PC-3 (cell line): ENCODE data around the gene ZFP1. TPM values are rescaled to one million over a fixed set of nuclear protein-coding genes. Genes with fewer than 3 reads are reported as not detected.

ENCODE experiments used
- ATAC-seq: fragments of 200-7000 bp; cut with Tn5 transposase; 2 replicates; pipeline ENCODE4 v1.9.1; 2020; ENCODE audit warnings: mild to moderate bottlenecking, moderate library complexity
- BruUV-seq: library from RNA; stranded (reverse); fragments of 400-500 nt; replicated peaks from 2 replicates; lab custom pipeline; 2021; lab: Mats Ljungman, UMichigan
- CTCF ChIA-PET: fragments of 300-600 bp; sonication (Branson Sonifier 250); formaldehyde crosslinking; loops from one replicate; lab custom pipeline; 2022; ENCODE audit warnings: antibody characterized with exemption; lab: Charles Lee
- POLR2A ChIA-PET: fragments of 300-600 bp; sonication (Branson Sonifier 250); formaldehyde crosslinking; loops from one replicate; lab custom pipeline; 2022; ENCODE audit warnings: antibody characterized with exemption; ENCODE audit not compliant: unreplicated experiment; lab: Charles Lee
- DNase-seq: peaks from one replicate; pipeline ENCODE4 v3.0.0-alpha.2; 2015
- H2AFZ ChIP-seq: fragments of 300-600 bp; sonication (generic); 2 replicates; pipeline ENCODE4 v1.6.0; 2016; ENCODE audit warnings: antibody characterized with exemption, low read length
- H3F3A ChIP-seq: fragments of 300-600 bp; sonication (generic); one replicate; pipeline ENCODE4 v1.6.0; 2017; ENCODE audit warnings: antibody characterized with exemption, low read length, control low read depth, mild to moderate bottlenecking; ENCODE audit not compliant: unreplicated experiment
- H3K27ac ChIP-seq: fragments of 300-600 bp; sonication (generic); 2 replicates; pipeline ENCODE4 v1.5.1; 2016; ENCODE audit warnings: mild to moderate bottlenecking, low read length
- H3K27me3 ChIP-seq: fragments of 300-600 bp; sonication (generic); 2 replicates; pipeline ENCODE4 v1.6.1; 2016; ENCODE audit warnings: low read length, mixed read lengths
- H3K36me3 ChIP-seq: fragments of 300-600 bp; sonication (generic); 2 replicates; pipeline ENCODE4 v1.6.1; 2016; ENCODE audit warnings: low read depth, mixed run types, low read length, mixed read lengths
- H3K4me1 ChIP-seq: fragments of 300-600 bp; sonication (generic); 2 replicates; pipeline ENCODE4 v1.5.1; 2016; ENCODE audit warnings: low read length; ENCODE audit not compliant: insufficient read depth
- H3K4me2 ChIP-seq: fragments of 300-600 bp; sonication (generic); 2 replicates; pipeline ENCODE4 v1.6.0; 2016; ENCODE audit warnings: low read length
- H3K4me3 ChIP-seq: fragments of 300-600 bp; sonication (generic); 2 replicates; pipeline ENCODE4 v1.5.1; 2016; ENCODE audit warnings: mild to moderate bottlenecking, low read length, mixed read lengths
- H3K79me2 ChIP-seq: fragments of 300-600 bp; sonication (generic); 2 replicates; pipeline ENCODE4 v1.6.1; 2017; ENCODE audit warnings: low read length, mixed read lengths
- H3K9ac ChIP-seq: fragments of 300-600 bp; sonication (generic); 2 replicates; pipeline ENCODE4 v1.6.0; 2016; ENCODE audit warnings: mild to moderate bottlenecking, low read length
- H3K9me2 ChIP-seq: fragments of 300-600 bp; sonication (generic); replicated peaks from 2 replicates; pipeline ENCODE4 v1.6.1; 2016; ENCODE audit warnings: mixed run types, low read length, mixed read lengths
- H3K9me3 ChIP-seq: fragments of 300-600 bp; sonication (generic); 2 replicates; pipeline ENCODE4 v1.6.1; 2016; ENCODE audit warnings: low read length, mixed read lengths
- H4K20me1 ChIP-seq: fragments of 300-600 bp; sonication (generic); 2 replicates; pipeline ENCODE4 v1.6.1; 2016; ENCODE audit warnings: low read length, mixed read lengths
- CTCF ChIP-seq: fragments of 300-600 bp; sonication (generic); conservative IDR thresholded peaks from 2 replicates; pipeline ENCODE4 v1.5.1; 2017; ENCODE audit warnings: antibody characterized with exemption, low read depth, mild to moderate bottlenecking, low read length
- EZH2 ChIP-seq: fragments of 300-600 bp; sonication (generic); IDR thresholded peaks from one replicate; pipeline ENCODE4 v1.6.1; 2017; ENCODE audit warnings: antibody characterized with exemption, mild to moderate bottlenecking, low read length; ENCODE audit not compliant: unreplicated experiment
- EZH2phosphoT487 ChIP-seq: fragments of 300-600 bp; sonication (generic); IDR thresholded peaks from 2 replicates; pipeline ENCODE4 v1.6.1; 2018; ENCODE audit warnings: mild to moderate bottlenecking, antibody characterized with exemption, low read length, borderline replicate concordance
- intact Hi-C: fragments of 100-400 bp; cut with micrococcal nuclease; formaldehyde crosslinking; loops from 2 replicates; pipeline ENCODE4 v1.9.0; 2023
- total RNA-seq: library from RNA; depleted of rRNA; stranded (reverse); fragments of >200 nt; gene quantifications from 2 replicates; pipeline ENCODE4 v1.2.3, GENCODE V29; 2014

Gene ZFP1
- total RNA-seq, 1 experiment from 2014 or later: 3.3 TPM

- Histone ChIP-seq H3K4me2 (peak overlapping the region; percentile 78; the same call in 1 of the 2 replicates), H3K4me1 (peaks cover 47% of the 10 kb centered on the region), H3K27me3 (no peaks in the 10 kb centered on the region), H3F3A (peaks cover 3% of the 10 kb centered on the region), H3K9ac (peak overlapping the region; percentile 81; the same call in 1 of the 2 replicates), H3K4me3 (no peak overlapping the region), H3K27ac (peak overlapping the region; percentile 97; the same call in 1 of the 2 replicates), H4K20me1 (no peaks in the 10 kb centered on the region), H3K79me2 (peaks cover 9% of the 10 kb centered on the region; the same call in 1 of the 2 replicates), H3K9me3 (no peaks in the 10 kb centered on the region), H2AFZ (no peak overlapping the region), H3K9me2 (no peaks in the 10 kb centered on the region), H3K36me3 (no peaks in the 10 kb centered on the region)
- intact Hi-C loops: loop anchor here (1.0 kb wide), 2 partner anchors 113 to 174 kb away; no protein-coding TSS in a partner anchor
- ChIA-PET CTCF (interaction anchor here (0.6 to 4.0 kb wide), 6 partner anchors 47 to 249 kb away, joined by 3 to 44 read pairs (median 5); partner anchors contain the start of genes WDR59 and ZNRF1), POLR2A (interaction anchor here (0.7 kb wide), 1 partner anchor 180 kb away, joined by 3 read pairs; no protein-coding TSS in a partner anchor)
- no TSS peak for BruUV-seq
- TF ChIP-seq EZH2 (no peak), CTCF (no peak), EZH2phosphoT487 (no peak)
- no peak for ATAC-seq
- DNase-seq: no peak
Observed at GRCh38 chr16:75111514-75111940, 36.8 kb upstream of the ZFP1 start.

- Histone ChIP-seq H3F3A (peaks cover 3% of the 10 kb centered on the region), H3K4me3 (no peak overlapping the region), H3K27me3 (no peaks in the 10 kb centered on the region), H3K27ac (no peak overlapping the region), H3K79me2 (peaks cover 9% of the 10 kb centered on the region; the same call in 1 of the 2 replicates), H3K9ac (no peak overlapping the region), H2AFZ (no peak overlapping the region), H3K9me2 (no peaks in the 10 kb centered on the region), H3K9me3 (no peaks in the 10 kb centered on the region), H3K4me2 (no peak overlapping the region), H3K4me1 (peaks cover 44% of the 10 kb centered on the region), H4K20me1 (no peaks in the 10 kb centered on the region), H3K36me3 (no peaks in the 10 kb centered on the region)
- TF ChIP-seq EZH2 (no peak), EZH2phosphoT487 (no peak), CTCF (no peak)
- ChIA-PET CTCF (interaction anchor here (0.6 to 4.0 kb wide), 2 partner anchors 87 to 114 kb away, joined by 3 to 44 read pairs; partner anchors contain the start of gene ZNRF1), POLR2A (interaction anchor here (0.7 kb wide), 1 partner anchor 180 kb away, joined by 3 read pairs; no protein-coding TSS in a partner anchor)
- DNase-seq (no peak), ATAC-seq (no peak)
- no TSS peak for BruUV-seq
- intact Hi-C loops: loop anchor here (1.0 kb wide), 2 partner anchors 114 to 175 kb away; no protein-coding TSS in a partner anchor
Observed at GRCh38 chr16:75111961-75112733, 36.2 kb upstream of the ZFP1 start.
